Activated T-cell treated with anti-CD3 and anti-CD28 coated beads, Interleukin-2, amount 50 U/mL, for 72 hours (primary cell): ENCODE data around the gene CEP85L. TPM values are rescaled to one million over a fixed set of nuclear protein-coding genes. Genes with fewer than 3 reads are reported as not detected.

Source experiments
- ATAC-seq, 2 donors: fragments of 150-1000 bp; cut with Tn5 transposase; replicated peaks in 1 of 2; 2 replicates each; pipeline ENCODE4 v1.10.0; 2021; ENCODE audit warnings: moderate library complexity in 2 of 2, mild to moderate bottlenecking in 1 of 2
- DNase-seq, 2 donors: peaks; one replicate each; pipeline ENCODE4 v3.0.0; 2021 to 2022; ENCODE audit warnings: mixed read lengths in 1 of 2
- H3K27ac Mint-ChIP-seq: one replicate; pipeline ENCODE4 v1.8.0; 2022; ENCODE audit warnings: mild to moderate bottlenecking, moderate library complexity, mixed read lengths
- H3K27me3 Mint-ChIP-seq: one replicate; pipeline ENCODE4 v1.8.0; 2022; ENCODE audit warnings: low read depth, mixed read lengths
- H3K36me3 Mint-ChIP-seq, 2 donors: one replicate each; pipeline ENCODE4 v1.8.0; 2022; ENCODE audit warnings: mixed read lengths in 2 of 2, mild to moderate bottlenecking in 1 of 2; ENCODE audit not compliant: insufficient read depth in 2 of 2
- H3K4me1 Mint-ChIP-seq: one replicate; pipeline ENCODE4 v1.8.0; 2022; ENCODE audit warnings: low read depth, mixed read lengths
- H3K4me3 Mint-ChIP-seq, 2 donors: one replicate each; pipeline ENCODE4 v1.8.0; 2022; ENCODE audit warnings: mild to moderate bottlenecking in 2 of 2, mixed read lengths in 2 of 2, moderate library complexity in 2 of 2
- H3K9me3 Mint-ChIP-seq, 2 donors: one replicate each; pipeline ENCODE4 v1.8.0; 2022; ENCODE audit warnings: mixed read lengths in 2 of 2
- total RNA-seq, 2 donors: library from RNA; stranded (reverse); gene quantifications; one replicate each; pipeline ENCODE4 v1.2.3, GENCODE V29; 2022

Gene CEP85L
- total RNA-seq, 2 donors from 2014 or later: 32.4 to 44.7 TPM

DNA sequence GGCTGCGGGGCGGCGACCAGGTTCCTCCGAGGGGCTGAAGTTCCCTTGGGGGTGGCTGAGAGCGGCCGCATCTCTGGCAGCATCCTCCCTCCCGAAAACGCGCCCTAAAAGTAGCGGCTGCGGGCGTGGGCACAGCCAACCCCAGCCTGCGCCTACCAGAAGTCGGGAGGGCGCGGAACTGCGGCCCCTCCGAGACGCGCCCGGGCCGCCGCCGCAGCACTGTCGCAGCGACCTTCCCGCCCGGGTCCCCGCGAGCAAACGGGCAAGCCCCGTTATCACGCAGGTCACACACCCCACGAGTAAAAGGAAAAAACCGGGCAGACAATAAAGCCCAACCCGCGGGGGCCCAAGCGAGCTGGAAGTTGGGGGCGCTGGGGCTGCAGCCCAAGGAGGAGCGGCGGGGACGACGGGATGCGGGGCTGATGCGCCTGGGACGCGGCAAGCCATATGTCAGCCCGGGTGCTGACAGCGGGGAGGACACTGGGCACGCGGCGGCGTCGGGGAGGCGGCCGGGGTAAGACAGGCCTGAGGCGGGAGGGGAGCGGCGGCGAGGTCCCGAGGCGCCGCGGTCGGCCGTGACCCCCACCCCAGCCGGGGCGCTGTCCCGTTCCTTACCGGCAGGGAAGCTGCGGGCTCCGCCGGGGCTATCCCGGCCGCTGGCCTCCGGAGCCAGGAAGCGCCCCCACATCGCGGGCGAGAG, 659 bp downstream of the CEP85L start:
- H3K27ac Mint-ChIP-seq: peak overlapping the region; percentile 73

DNA sequence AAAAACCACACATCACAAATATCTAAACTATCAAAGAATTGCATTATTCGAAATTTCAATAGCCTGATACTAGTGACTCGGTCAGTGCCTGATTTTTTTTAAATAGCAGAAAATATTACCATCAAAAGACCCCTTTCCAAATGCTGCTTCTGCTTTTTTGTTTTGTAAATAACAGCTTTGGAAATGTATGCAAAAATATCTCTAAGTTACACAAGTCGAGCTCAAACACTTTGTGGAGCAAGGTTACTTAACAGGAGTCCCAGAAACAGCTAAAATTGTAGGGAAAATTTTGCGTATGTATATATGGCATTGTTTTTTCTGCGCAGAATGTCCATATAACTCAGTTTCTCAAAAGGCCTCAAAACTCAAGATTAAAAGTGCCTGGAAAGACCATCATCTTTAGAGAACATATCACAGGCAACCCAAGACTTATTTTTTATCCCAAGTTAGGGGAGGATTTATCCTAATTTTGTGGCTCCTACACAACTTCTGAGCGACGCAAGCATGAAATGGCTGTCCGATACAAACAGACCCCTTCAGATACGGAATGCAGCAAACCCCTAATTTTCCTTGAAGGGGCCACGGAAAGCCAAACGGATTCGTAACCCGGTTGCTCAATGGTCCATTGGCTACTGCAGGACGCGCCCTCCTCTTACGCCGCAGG, 1.3 kb downstream of the CEP85L start:
- Mint-ChIP-seq H3K9me3 (no peaks in the 10 kb centered on the region), H3K4me1 (peaks cover 58% of the 10 kb centered on the region), H3K27me3 (no peaks in the 10 kb centered on the region), H3K36me3 (peaks cover 0 to 10% of the 10 kb centered on the region in 2 donors), H3K4me3 (peak overlapping the region; percentile 89 to 93), H3K27ac (peak overlapping the region; percentile 65)
- no peak for ATAC-seq
- no peak for DNase-seq

More for the DNA sequence above, 659 bp downstream of the CEP85L start:
- Mint-ChIP-seq H3K36me3 (peaks cover 0 to 9% of the 10 kb centered on the region in 2 donors), H3K4me3 (peak overlapping the region; percentile 89 to 93), H3K27me3 (no peaks in the 10 kb centered on the region), H3K4me1 (peaks cover 60% of the 10 kb centered on the region), H3K9me3 (no peaks in the 10 kb centered on the region)
- DNase-seq: peak; percentile 62 to 63
- peak; percentile 50 to 54 for ATAC-seq

- Mint-ChIP-seq H3K4me3 (peak overlapping the region; percentile 89 to 93), H3K36me3 (peaks cover 0 to 12% of the 10 kb centered on the region in 2 donors), H3K9me3 (no peaks in the 10 kb centered on the region), H3K27me3 (no peaks in the 10 kb centered on the region), H3K27ac (peak overlapping the region; percentile 65), H3K4me1 (peaks cover 60% of the 10 kb centered on the region)
- ATAC-seq (no peak), DNase-seq (no peak)
Observed at GRCh38 chr6:118648866-118649554, 2.4 kb downstream of the CEP85L start.

DNA sequence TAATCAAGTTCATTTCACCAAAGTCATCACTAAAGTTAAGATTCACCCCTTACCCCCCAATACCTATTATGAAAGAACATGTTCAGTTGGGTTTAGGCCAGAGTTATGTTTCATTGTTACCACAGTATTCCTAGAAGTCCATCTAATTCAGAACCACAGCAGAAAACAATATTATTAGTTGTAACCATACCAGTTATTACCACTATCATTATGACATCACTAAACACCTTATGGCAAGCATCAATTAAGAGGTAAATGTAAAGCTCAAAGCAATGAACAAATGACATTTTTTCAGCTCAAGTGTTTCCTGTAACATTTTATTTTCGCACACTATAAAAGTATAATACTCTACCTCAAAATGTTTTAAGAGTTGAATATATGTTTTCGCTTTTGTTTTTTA, 4.4 kb downstream of the CEP85L start:
- H3K36me3 Mint-ChIP-seq: peaks cover 0 to 12% of the 10 kb centered on the region in 2 donors
- peaks cover 41% of the 10 kb centered on the region for H3K4me1 Mint-ChIP-seq
- no peak overlapping the region for H3K27ac Mint-ChIP-seq
- no peaks in the 10 kb centered on the region for H3K9me3 Mint-ChIP-seq
- ATAC-seq (no peak), DNase-seq (no peak)
- H3K27me3 Mint-ChIP-seq: no peaks in the 10 kb centered on the region
- no peak overlapping the region for H3K4me3 Mint-ChIP-seq

GRCh38 chr6:118645395-118645794, 6.0 kb downstream of the CEP85L start:
- no peak for DNase-seq
- peak in 1 of 2 donors; percentile 17 for ATAC-seq
- Mint-ChIP-seq H3K4me3 (no peak overlapping the region), H3K36me3 (peaks cover 0 to 10% of the 10 kb centered on the region in 2 donors), H3K27me3 (no peaks in the 10 kb centered on the region), H3K27ac (no peak overlapping the region), H3K9me3 (no peaks in the 10 kb centered on the region), H3K4me1 (peaks cover 50% of the 10 kb centered on the region)

DNA sequence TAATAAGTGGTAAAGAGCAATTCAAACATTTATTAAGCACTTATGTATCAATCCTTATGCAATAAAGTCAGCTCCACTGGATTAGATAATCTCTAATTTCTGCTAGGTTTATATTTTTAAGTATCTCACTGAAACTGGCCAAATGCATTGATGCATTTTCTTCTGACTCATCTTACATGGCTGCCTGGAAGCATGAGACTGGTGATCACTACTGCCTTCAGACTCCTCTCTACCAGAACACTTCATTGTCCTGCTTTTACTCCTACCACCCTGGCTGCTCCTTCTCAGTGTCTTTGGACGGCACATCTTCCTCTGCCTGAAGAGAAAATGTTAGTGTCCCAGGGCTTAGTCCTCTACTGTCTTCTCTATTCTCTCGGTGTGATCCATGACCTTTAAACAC, 7.4 kb downstream of the CEP85L start:
- H3K4me1 Mint-ChIP-seq: peaks cover 54% of the 10 kb centered on the region
- ATAC-seq: peak in 1 of 2 donors; percentile 58
- H3K9me3 Mint-ChIP-seq: no peaks in the 10 kb centered on the region
- no peak overlapping the region for H3K27ac Mint-ChIP-seq
- no peaks in the 10 kb centered on the region for H3K27me3 Mint-ChIP-seq
- H3K4me3 Mint-ChIP-seq: no peak overlapping the region
- H3K36me3 Mint-ChIP-seq: peaks cover 0 to 10% of the 10 kb centered on the region in 2 donors
- no peak for DNase-seq

DNA sequence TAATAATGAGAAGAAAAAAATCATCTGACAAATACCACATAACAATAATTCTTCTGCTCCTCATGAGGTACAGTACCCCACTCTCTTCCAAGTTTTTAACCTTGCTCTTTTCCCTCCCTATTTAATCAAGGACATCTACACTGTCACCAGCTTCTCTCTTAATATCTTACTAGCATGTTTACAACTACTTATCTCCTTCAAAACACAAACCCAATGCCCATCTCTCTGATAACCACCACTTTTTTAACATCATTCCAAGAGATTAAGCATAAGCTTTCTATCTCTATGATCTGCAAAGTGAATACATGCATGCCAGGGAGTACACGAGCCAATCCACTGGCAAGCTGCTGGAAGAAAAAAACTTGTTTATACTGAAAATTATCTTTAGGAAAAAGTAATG, 10.3 kb downstream of the CEP85L start:
- Mint-ChIP-seq H3K36me3 (peaks cover 0 to 3% of the 10 kb centered on the region in 2 donors), H3K27ac (no peak overlapping the region), H3K27me3 (no peaks in the 10 kb centered on the region), H3K4me1 (peaks cover 66% of the 10 kb centered on the region), H3K9me3 (no peaks in the 10 kb centered on the region), H3K4me3 (no peak overlapping the region)
- ATAC-seq: no peak
- DNase-seq: no peak

DNA sequence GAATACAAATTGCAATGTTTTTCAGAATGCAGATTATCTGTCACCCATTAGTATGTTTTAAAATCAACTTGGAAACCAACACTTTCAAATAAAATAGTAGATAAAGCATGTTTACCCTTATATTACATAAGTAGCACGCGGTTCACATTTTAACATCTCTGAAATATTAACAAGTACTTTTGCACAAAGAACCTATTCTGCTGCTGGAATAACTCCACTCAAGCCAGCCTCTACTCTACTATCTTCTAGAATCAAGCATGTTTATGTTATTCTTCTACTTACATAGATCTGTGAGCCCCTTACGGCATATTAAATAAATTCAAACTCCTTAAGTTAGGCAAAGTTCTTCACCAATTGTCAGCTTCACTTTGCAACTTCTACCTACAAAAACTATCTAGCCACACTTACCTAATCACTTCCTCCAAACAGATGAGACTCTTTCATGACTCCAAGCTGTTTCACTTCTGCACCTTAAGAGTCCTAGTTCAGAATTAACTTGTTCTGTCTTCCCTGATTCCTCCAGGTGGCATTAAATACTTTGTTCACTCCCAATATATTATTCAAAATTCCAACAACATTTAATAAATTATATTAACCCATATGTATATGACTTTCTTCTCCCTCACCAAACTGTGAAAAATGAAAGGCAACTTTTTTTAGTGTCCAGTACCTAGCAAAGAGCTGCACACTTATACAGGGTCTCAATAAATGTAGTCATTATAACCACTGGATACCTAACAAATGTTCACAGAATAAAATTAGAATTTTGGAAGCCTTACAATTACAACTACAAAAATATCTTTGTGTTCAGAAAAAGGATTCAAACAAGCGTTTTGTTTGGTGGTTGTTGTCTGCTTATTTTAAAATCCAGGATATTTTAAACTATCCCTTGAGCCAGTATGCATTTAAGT, 12.1 kb downstream of the CEP85L start:
- Mint-ChIP-seq H3K27me3 (no peaks in the 10 kb centered on the region), H3K36me3 (no peaks in the 10 kb centered on the region), H3K27ac (no peak overlapping the region), H3K4me1 (peaks cover 70% of the 10 kb centered on the region), H3K4me3 (peak overlapping the region in 1 of 2 donors; percentile 1), H3K9me3 (no peaks in the 10 kb centered on the region)
- ATAC-seq (no peak), DNase-seq (no peak)

DNA sequence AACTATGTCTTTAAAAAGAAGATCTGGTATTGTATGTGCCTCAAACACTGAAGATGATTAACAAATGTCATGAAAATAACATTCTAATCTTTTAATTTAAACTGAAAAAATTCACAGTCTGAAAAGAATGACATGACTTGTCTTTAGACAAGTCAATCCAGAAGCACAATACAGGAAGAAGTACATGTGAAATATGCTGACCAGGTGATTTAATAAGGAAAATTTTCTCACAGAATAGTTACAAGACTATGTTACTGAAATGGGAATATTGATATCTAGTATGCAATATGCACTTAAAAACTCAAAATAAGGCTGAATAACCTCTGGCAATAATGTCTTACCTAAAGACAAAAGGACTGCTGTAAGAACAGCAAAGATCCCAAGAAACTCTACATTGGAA, 13.1 kb downstream of the CEP85L start:
- H3K27me3 Mint-ChIP-seq: no peaks in the 10 kb centered on the region

DNA sequence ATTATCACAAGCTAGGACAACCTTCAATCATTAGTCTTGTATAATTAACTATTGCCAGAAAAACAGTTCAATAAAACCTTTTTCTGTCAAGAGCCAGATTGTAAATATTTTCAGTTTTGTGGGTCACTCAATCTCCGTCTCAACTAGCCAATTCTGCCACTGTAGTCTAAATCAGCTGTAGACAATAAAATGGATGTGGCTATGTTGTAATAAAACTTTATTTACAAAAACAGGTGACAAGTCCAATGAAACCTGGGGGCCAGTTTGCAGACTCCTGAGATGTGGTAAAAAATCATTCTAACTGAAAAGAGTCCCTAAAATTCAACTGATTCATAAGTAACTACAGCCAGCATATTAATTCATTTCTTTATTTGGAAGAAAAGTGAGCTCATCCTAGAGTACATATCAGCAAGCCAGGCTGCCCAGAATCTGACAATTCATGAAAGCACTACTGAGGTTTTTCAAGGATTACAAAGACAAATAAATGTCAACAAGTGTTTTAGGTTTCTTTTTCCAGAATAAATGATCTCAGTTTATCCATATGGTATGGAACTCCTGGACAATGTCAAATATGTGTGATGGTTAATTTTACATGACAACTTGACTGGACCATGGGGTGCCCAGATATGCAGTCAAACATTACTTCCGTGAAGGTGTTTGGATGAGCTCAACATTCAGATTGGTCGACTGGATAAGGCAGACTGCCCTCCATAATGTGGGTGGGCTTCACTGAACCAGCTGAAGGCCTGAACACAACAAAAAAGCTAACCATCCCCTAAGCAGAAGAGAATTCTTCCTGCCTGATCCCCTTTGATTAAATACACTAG, 15.3 kb downstream of the CEP85L start:
- H3K36me3 Mint-ChIP-seq: peaks cover 1 to 8% of the 10 kb centered on the region in 2 donors
- no peaks in the 10 kb centered on the region for H3K9me3 Mint-ChIP-seq
- H3K4me3 Mint-ChIP-seq: no peak overlapping the region
- H3K27ac Mint-ChIP-seq: no peak overlapping the region
- DNase-seq (no peak), ATAC-seq (no peak)
- H3K4me1 Mint-ChIP-seq: peaks cover 87% of the 10 kb centered on the region
- no peaks in the 10 kb centered on the region for H3K27me3 Mint-ChIP-seq

More for the DNA sequence above, 13.1 kb downstream of the CEP85L start:
- no peak for ATAC-seq
- Mint-ChIP-seq H3K4me3 (no peak overlapping the region), H3K36me3 (peaks cover 0 to 2% of the 10 kb centered on the region in 2 donors), H3K27ac (no peak overlapping the region), H3K4me1 (peaks cover 74% of the 10 kb centered on the region), H3K9me3 (no peaks in the 10 kb centered on the region)
- DNase-seq: no peak

- H3K27ac Mint-ChIP-seq: no peak overlapping the region
- ATAC-seq (peak; percentile 74 to 76), DNase-seq (no peak)
- H3K27me3 Mint-ChIP-seq: no peaks in the 10 kb centered on the region
- H3K36me3 Mint-ChIP-seq: peaks cover 10 to 26% of the 10 kb centered on the region in 2 donors
- H3K4me1 Mint-ChIP-seq: peaks cover 79% of the 10 kb centered on the region
- no peak overlapping the region for H3K4me3 Mint-ChIP-seq
- no peaks in the 10 kb centered on the region for H3K9me3 Mint-ChIP-seq
Observed at GRCh38 chr6:118632359-118632758, 19.0 kb downstream of the CEP85L start.

DNA sequence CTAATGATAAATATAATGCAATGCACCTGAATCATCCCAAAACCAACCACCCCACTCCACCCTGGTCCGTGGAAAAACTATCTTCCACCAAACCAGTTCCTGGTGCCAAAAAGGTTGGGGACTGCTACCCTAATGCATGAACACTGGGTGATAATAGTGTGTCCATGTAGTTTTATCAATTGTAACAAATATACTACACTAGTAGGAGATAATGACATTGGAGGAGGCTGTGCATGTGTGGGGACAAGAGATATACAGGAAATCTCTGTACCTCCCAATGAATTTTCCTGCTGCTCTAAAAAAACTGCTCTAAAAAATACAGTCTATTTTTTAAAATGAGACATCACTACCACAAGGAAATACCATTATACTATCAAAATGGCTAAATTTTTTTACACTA, 20.5 kb downstream of the CEP85L start:
- no peak overlapping the region for H3K4me3 Mint-ChIP-seq
- H3K36me3 Mint-ChIP-seq: peaks cover 17 to 37% of the 10 kb centered on the region in 2 donors
- peaks cover 5 to 6% of the 10 kb centered on the region in 2 donors for H3K9me3 Mint-ChIP-seq
- ATAC-seq: no peak
- no peaks in the 10 kb centered on the region for H3K27me3 Mint-ChIP-seq
- peaks cover 74% of the 10 kb centered on the region for H3K4me1 Mint-ChIP-seq
- no peak for DNase-seq
- H3K27ac Mint-ChIP-seq: no peak overlapping the region
